Cardiac fibroblast (primary cell): ENCODE data around the gene ENTR1.

ENCODE experiments used
- DNase-seq, 2 donors: peaks; one replicate each; pipeline versions ENCODE4 v3.0.0 to v3.0.0-alpha.2; 2010; ENCODE audit warnings: low read depth in 2 of 2
- H3K4me3 ChIP-seq, 2 donors: replicated peaks in 1 of 2; 1 replicate in 1 of 2; 2 replicates in 1 of 2; pipeline ENCODE4 v1.5.1; 2011; ENCODE audit warnings: low read depth in 2 of 2, low read length in 2 of 2, mild to moderate bottlenecking in 2 of 2, moderate library complexity in 1 of 2
- CTCF ChIP-seq: IDR thresholded peaks from one replicate; pipeline ENCODE4 v1.5.1; 2011; ENCODE audit warnings: low read depth, mild to moderate bottlenecking, low read length, inconsistent platforms

The ENTR1 gene

GRCh38 chr9:136370687-136371532 lies 39.5 kb downstream of the ENTR1 start:
- DNase-seq, result peak in 1 of 2 donors; percentile 53
- H3K4me3 ChIP-seq, result no peak overlapping the region
- no peak for TF ChIP-seq CTCF

- H3K4me3 ChIP-seq, result no peak overlapping the region
- DNase-seq, result no peak
- TF ChIP-seq CTCF, result no peak
These were observed 40.4 kb downstream of the ENTR1 start for GRCh38 chr9:136370037-136370436.

- TF ChIP-seq CTCF, result no peak
- no peak for DNase-seq
- H3K4me3 ChIP-seq, result no peak overlapping the region
These were observed 42.2 kb downstream of the ENTR1 start for GRCh38 chr9:136368190-136368589.

- no peak for TF ChIP-seq CTCF
- no peak overlapping the region for H3K4me3 ChIP-seq
- no peak for DNase-seq
These were observed 42.9 kb downstream of the ENTR1 start for GRCh38 chr9:136367296-136368145.

GRCh38 chr9:136366826-136367225 lies 43.6 kb downstream of the ENTR1 start:
- TF ChIP-seq CTCF, result no peak
- no peak overlapping the region for H3K4me3 ChIP-seq
- DNase-seq, result no peak

- no peak for TF ChIP-seq CTCF
- DNase-seq, result no peak
- H3K4me3 ChIP-seq, result no peak overlapping the region
These were observed 44.6 kb downstream of the ENTR1 start for GRCh38 chr9:136365775-136366222.
